Measurements from ENCODE around the gene DOK7. TPM values are rescaled to one million over a fixed set of nuclear protein-coding genes. Genes with fewer than 3 reads are reported as not detected.

Gene DOK7
- total RNA-seq, 1 experiment from 2014 or later, result 0.26 TPM

DNA sequence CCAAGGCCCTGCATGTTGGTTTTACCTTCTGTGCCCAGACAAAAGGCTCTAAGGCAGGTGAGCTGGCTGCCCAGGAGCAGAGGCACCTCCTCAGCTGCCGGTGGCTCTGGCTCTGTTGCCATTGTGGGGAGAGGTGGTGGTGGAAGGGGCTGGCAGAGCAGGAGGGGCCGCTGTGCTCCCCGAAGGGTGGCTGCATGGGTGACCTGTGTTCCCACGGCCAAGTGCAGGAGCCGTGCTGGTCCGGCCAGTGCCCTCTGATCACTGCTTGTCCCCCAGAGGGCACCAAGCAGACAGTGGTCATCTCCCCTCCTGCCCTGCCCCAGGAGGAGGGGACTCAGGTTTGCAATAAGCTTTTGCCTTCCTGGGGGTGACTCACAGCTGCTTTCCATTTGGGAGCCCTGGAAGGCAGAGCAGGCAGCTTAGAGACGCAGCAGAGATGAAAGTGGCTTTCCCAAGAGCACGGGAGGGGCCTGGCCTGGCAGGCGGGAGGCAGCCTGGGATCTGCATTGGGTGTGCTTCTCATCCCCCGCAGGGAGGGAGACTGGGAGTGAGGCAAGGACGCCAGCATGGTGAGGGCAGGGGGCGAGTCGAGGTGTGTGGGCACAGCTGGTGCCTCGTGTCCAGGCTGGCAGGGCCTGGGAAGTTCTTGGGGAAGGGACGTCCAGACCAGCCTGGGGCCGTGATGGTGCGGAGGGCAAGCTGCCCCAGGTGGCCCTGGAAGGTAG lies 28.7 kb downstream of the DOK7 start:
- Histone ChIP-seq H3T11ph (ENCODE audit: low read length) (no peak overlapping the region), H3K14ac (ENCODE audit: insufficient read depth, low read length) (peak overlapping the region; percentile 50), H3K23me2 (ENCODE audit: insufficient read length, low read depth, low read length, poor library complexity, severe bottlenecking) (no peaks in the 10 kb centered on the region), H3K4me2 (ENCODE audit: insufficient read depth, insufficient read length, low read length) (no peak overlapping the region), H4K5ac (ENCODE audit: insufficient read length, low read depth, low read length) (no peak overlapping the region), H2AK5ac (ENCODE audit: insufficient read length, low read length) (no peak overlapping the region), H3K79me1 (ENCODE audit: insufficient read depth, low read depth, low read length, poor library complexity, severe bottlenecking) (no peaks in the 10 kb centered on the region), H3K18ac (ENCODE audit: insufficient read length, low read depth, low read length) (no peak overlapping the region), H3K4me1 (ENCODE audit: insufficient read depth, low read length) (no peaks in the 10 kb centered on the region), H2AFZ (ENCODE audit: low read length) (no peak overlapping the region), H3K23ac (ENCODE audit: insufficient read length, low read depth, low read length) (no peak overlapping the region), H4K8ac (replicated peaks; ENCODE audit: insufficient read length, low read depth, low read length) (no peak overlapping the region), H2BK5ac (ENCODE audit: insufficient read length, low read length) (no peak overlapping the region), H3K79me2 (ENCODE audit: insufficient read depth, low read length) (no peaks in the 10 kb centered on the region), H4K20me1 (ENCODE audit: control insufficient read depth, insufficient read depth, insufficient read length) (peaks cover 4% of the 10 kb centered on the region), H3K4ac (ENCODE audit: low read depth, low read length) (no peak overlapping the region), H4K91ac (ENCODE audit: insufficient read length, low read depth, low read length) (no peak overlapping the region), H3K56ac (ENCODE audit: insufficient read length, low read depth, low read length) (no peak overlapping the region), H2BK12ac (ENCODE audit: insufficient read length, low read depth, low read length) (no peak overlapping the region), H3K9ac (ENCODE audit: extremely low read depth, insufficient read length, low read length) (no peak overlapping the region), H2BK120ac (ENCODE audit: low read depth, low read length, poor library complexity, severe bottlenecking) (no peak overlapping the region), H3K27me3 (ENCODE audit: insufficient read depth, low read length) (peaks cover 40% of the 10 kb centered on the region; the same call in 1 of the 2 replicates), H2BK15ac (ENCODE audit: low read depth, low read length) (no peak overlapping the region), H2BK20ac (ENCODE audit: low read depth, low read length, poor library complexity, severe bottlenecking) (no peak overlapping the region), H3K27ac (ENCODE audit: insufficient read length, low read depth, low read length) (no peak overlapping the region), H3K9me3 (ENCODE audit: control insufficient read depth, low read depth, low read length) (no peaks in the 10 kb centered on the region)
- Mint-ChIP-seq H3K9me3 (no peaks in the 10 kb centered on the region; a peak in 1 of 5 replicates), H3K4me3 (no peak overlapping the region), H3K27me3 (ENCODE audit: low read depth) (peaks cover 98% of the 10 kb centered on the region), H3K36me3 (ENCODE audit: insufficient read depth in 1 of 3, low read depth in 3 of 3) (no peaks in the 10 kb centered on the region; a peak in 1 of 7 replicates), H3K27ac (no peak overlapping the region), H3K4me1 (peaks cover 12 to 37% of the 10 kb centered on the region in 2 experiments)
- TF ChIP-seq, protein P1, sequence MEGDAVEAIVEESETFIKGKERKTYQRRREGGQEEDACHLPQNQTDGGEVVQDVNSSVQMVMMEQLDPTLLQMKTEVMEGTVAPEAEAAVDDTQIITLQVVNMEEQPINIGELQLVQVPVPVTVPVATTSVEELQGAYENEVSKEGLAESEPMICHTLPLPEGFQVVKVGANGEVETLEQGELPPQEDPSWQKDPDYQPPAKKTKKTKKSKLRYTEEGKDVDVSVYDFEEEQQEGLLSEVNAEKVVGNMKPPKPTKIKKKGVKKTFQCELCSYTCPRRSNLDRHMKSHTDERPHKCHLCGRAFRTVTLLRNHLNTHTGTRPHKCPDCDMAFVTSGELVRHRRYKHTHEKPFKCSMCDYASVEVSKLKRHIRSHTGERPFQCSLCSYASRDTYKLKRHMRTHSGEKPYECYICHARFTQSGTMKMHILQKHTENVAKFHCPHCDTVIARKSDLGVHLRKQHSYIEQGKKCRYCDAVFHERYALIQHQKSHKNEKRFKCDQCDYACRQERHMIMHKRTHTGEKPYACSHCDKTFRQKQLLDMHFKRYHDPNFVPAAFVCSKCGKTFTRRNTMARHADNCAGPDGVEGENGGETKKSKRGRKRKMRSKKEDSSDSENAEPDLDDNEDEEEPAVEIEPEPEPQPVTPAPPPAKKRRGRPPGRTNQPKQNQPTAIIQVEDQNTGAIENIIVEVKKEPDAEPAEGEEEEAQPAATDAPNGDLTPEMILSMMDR (conservative IDR thresholded peaks at IDR 0.05), result no peak
- no peak for DNase-seq
- WGBS (ENCODE audit: extremely low coverage, insufficient read length, low lambda C conversion rate), result no CpG with 5 or more reads among the region's 17 CpGs

All from H9 (cell line).